ENCODE results near the gene C17orf78. TPM values are rescaled to one million over a fixed set of nuclear protein-coding genes. Genes with fewer than 3 reads are reported as not detected.
"Not testable (repeated sequence)": the region's sequence is repeated elsewhere in the genome, so short reads cannot be mapped to it uniquely, and the experiment has no call there.

Gene C17orf78
- polyA plus RNA-seq, 1 experiment = not detected

DNA sequence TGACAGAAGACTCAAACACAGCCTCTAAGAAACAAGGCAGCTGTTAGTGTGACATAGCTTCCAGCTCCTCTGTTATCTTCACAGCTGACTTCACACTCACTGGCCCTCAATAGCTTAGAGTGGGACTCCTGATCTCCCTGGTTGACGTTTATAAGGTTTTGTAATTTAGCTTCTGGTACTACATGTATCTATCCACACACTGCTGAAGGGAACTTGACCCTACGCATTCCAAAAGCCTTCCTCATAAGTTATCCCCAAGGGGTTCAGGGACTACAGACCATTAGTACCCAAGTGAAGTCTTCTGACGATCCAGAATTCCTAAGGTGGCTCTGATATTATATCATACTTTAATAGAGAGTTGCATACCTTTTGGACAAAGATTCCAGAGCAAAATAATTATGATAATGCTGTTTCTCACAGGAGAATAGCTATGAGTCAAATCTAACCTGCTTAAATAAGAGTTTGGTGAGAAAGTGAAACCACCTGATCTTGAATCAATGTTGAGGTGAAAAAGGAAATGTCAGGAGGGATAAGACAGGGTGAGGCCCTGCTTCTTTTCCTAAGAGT lies 16.3 kb downstream of the C17orf78 start:
- ChIA-PET POLR2A (interaction anchor here (0.9 to 2.2 kb wide), 3 partner anchors 14 to 19 kb away, joined by 3 to 6 read pairs (median 3); no protein-coding TSS in a partner anchor), CTCF (interaction anchor here (0.6 to 2.3 kb wide), 4 partner anchors 18 to 838 kb away, joined by 3 to 18 read pairs (median 6); no protein-coding TSS in a partner anchor)
- TF ChIP-seq, protein P1, sequence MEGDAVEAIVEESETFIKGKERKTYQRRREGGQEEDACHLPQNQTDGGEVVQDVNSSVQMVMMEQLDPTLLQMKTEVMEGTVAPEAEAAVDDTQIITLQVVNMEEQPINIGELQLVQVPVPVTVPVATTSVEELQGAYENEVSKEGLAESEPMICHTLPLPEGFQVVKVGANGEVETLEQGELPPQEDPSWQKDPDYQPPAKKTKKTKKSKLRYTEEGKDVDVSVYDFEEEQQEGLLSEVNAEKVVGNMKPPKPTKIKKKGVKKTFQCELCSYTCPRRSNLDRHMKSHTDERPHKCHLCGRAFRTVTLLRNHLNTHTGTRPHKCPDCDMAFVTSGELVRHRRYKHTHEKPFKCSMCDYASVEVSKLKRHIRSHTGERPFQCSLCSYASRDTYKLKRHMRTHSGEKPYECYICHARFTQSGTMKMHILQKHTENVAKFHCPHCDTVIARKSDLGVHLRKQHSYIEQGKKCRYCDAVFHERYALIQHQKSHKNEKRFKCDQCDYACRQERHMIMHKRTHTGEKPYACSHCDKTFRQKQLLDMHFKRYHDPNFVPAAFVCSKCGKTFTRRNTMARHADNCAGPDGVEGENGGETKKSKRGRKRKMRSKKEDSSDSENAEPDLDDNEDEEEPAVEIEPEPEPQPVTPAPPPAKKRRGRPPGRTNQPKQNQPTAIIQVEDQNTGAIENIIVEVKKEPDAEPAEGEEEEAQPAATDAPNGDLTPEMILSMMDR (IDR thresholded peaks at IDR 0.05; ENCODE audit: low read depth, low read length) = no peak
- Histone ChIP-seq H3K27ac (ENCODE audit: low read depth, low read length) (peak overlapping the region; percentile 55), H3K4me3 (ENCODE audit: low read depth, low read length) (peak overlapping the region; percentile 11; the same call in 1 of the 2 replicates), H3K27me3 (ENCODE audit: control insufficient read depth, insufficient read depth, low read length) (no peaks in the 10 kb centered on the region), H3K9me3 (ENCODE audit: control insufficient read depth, insufficient read depth, low read length) (no peaks in the 10 kb centered on the region)
- peak; percentile 47 for DNase-seq (ENCODE audit: low read depth, low spot score)

DNA sequence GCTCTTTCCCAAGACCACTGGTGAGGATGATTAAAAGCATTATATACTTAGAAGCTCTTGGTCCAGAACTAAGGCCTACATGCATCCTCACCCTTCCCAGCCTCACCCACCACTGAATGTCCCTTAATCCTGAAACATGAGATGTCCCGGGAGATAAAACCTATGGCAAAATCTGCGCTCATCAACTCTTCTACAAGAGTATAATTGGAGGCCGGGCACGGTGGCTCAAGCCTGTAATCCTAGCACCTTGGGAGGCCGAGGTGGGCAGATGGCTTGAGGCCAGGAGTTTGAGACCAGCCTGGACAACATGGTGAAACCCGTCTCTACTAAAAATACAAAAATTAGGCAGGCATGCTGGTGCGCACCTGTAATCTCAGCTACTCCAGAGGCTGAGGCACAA lies 17.6 kb downstream of the C17orf78 start:
- Histone ChIP-seq H3K4me3 (ENCODE audit: low read depth, low read length) (no peak overlapping the region), H3K27ac (ENCODE audit: low read depth, low read length) (no peak overlapping the region), H3K27me3 (ENCODE audit: control insufficient read depth, insufficient read depth, low read length) (no peaks in the 10 kb centered on the region), H3K9me3 (ENCODE audit: control insufficient read depth, insufficient read depth, low read length) (no peaks in the 10 kb centered on the region)
- TF ChIP-seq, protein P1 (IDR thresholded peaks at IDR 0.05; ENCODE audit: low read depth, low read length) = no peak
- DNase-seq (ENCODE audit: low read depth, low spot score) = no peak
- ChIA-PET CTCF (interaction anchor here (2.3 kb wide), 1 partner anchor 20 kb away, joined by 18 read pairs; no protein-coding TSS in a partner anchor), POLR2A (interaction anchor here (1.5 to 2.2 kb wide), 2 partner anchors 14 to 20 kb away, joined by 3 to 6 read pairs; no protein-coding TSS in a partner anchor)

DNA sequence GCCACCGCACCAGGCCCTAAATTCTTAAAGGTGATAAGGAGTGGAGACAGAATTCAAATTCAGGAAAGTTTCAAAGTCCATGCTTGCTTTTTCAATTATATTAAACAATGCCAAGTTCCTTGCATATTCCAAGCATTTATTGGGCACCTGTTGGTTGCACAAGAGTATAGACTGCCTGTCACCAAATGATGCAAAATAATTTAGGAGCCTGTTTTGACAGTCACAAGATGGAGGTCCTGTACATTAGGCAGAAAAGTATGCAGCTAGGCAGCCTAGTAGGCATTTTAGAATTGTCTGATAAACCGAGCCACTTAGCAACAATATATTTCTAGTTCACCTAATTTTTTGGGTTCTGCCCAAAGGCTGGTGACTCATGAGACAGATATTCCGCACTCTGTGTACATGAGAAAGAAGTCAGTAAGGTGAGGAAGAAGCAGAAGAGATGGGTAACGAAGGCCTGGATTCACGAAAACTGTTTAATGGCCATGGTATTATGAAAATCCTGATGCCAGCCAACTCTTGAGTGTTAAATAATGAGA lies 23.5 kb downstream of the C17orf78 start:
- Histone ChIP-seq H3K27ac (ENCODE audit: low read depth, low read length) (no peak overlapping the region), H3K27me3 (ENCODE audit: control insufficient read depth, insufficient read depth, low read length) (no peaks in the 10 kb centered on the region), H3K9me3 (ENCODE audit: control insufficient read depth, insufficient read depth, low read length) (no peaks in the 10 kb centered on the region), H3K4me3 (ENCODE audit: low read depth, low read length) (no peak overlapping the region)
- ChIA-PET CTCF (no interaction called here), POLR2A (no interaction called here)
- DNase-seq (ENCODE audit: low read depth, low spot score) = no peak
- TF ChIP-seq, protein P1 (IDR thresholded peaks at IDR 0.05; ENCODE audit: low read depth, low read length) = no peak

DNA sequence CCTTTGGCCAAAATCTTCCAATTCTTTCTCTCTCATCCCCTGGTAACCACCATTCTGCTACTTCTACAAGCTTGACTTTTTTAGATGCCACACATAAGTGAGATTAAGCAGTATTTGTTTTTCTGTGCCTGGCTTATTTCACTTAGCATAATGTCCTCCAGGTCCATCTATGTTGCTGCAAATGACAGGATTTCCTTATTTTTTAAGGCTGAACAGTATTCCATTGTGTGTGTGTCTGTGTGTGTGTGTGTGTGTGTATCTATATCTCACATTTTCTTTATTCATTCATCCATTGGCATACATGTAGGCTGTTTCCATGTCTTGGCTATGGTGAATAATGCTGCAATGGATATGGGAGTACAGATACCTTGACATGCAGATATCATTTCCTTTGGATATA lies 24.7 kb downstream of the C17orf78 start:
- TF ChIP-seq, protein P1 (IDR thresholded peaks at IDR 0.05; ENCODE audit: low read depth, low read length) = no peak
- DNase-seq (ENCODE audit: low read depth, low spot score) = no peak
- ChIA-PET CTCF (interaction anchor here (1.2 kb wide), 1 partner anchor 26 kb away, joined by 6 read pairs; no protein-coding TSS in a partner anchor), POLR2A (interaction anchor here (0.7 kb wide), 1 partner anchor 345 kb away, joined by 3 read pairs; no protein-coding TSS in a partner anchor)
- Histone ChIP-seq H3K4me3 (ENCODE audit: low read depth, low read length) (no peak overlapping the region), H3K27ac (ENCODE audit: low read depth, low read length) (no peak overlapping the region), H3K9me3 (ENCODE audit: control insufficient read depth, insufficient read depth, low read length) (no peaks in the 10 kb centered on the region), H3K27me3 (ENCODE audit: control insufficient read depth, insufficient read depth, low read length) (no peaks in the 10 kb centered on the region)

DNA sequence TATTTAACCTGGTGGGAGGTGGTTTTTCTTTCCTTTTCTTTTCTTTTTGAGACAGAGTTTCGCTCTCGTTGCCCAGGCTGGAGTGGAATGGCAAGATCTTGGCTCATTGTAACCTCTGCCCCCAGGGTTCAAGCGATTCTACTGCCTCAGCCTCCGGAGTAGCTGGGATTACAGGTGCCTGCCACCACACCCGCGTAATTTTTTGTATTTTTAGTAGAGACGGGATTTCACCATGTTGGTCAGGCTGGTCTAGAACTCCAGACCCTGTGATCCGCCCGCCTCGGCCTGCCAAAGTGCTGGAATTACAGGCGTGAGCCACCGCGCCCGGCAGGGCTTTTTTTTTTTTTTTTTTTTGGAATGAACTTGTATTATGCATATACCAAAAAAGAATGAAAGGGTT lies 29.7 kb downstream of the C17orf78 start:
- H3K9me3 ChIP-seq (ENCODE audit: control insufficient read depth, insufficient read depth, low read length); H3K27me3 ChIP-seq (ENCODE audit: control insufficient read depth, insufficient read depth, low read length); DNase-seq (ENCODE audit: low read depth, low spot score); H3K27ac ChIP-seq (ENCODE audit: low read depth, low read length): not testable (repeated sequence)
- H3K4me3 ChIP-seq (ENCODE audit: low read depth, low read length) = peak overlapping the region; percentile 87
- ChIA-PET CTCF (interaction anchor here (0.6 to 2.9 kb wide), 3 partner anchors 32 to 167 kb away, joined by 4 to 12 read pairs (median 5); no protein-coding TSS in a partner anchor), POLR2A (interaction anchor here (0.8 kb wide), 1 partner anchor 14 kb away, joined by 3 read pairs; no protein-coding TSS in a partner anchor)
